Measurements from ENCODE around the gene LMF1. TPM values are rescaled to one million over a fixed set of nuclear protein-coding genes. Genes with fewer than 3 reads are reported as not detected.
"Not testable (repeated sequence)": the region's sequence is repeated elsewhere in the genome, so short reads cannot be mapped to it uniquely, and the experiment has no call there.

The LMF1 gene
- total and polyA plus RNA-seq, 5 donors from 2014 or later = 9.9 to 40.0 (median 12.4) TPM

GRCh38 chr16:867421-868385, 103.1 kb downstream of the LMF1 start:
- Histone ChIP-seq H3K9me3 (ENCODE audit: control insufficient read depth in 2 of 2, low read length in 2 of 2) (no peaks in the 10 kb centered on the region), H3K4me1 (ENCODE audit: control insufficient read depth, insufficient read depth, low read length, poor library complexity, severe bottlenecking) (no peaks in the 10 kb centered on the region), H3K27ac (ENCODE audit: insufficient read depth, low read length, poor library complexity, severe bottlenecking) (no peak overlapping the region), H3K27me3 (ENCODE audit: control insufficient read depth, insufficient read depth, low read length) (no peaks in the 10 kb centered on the region), H3K4me3 (ENCODE audit: low read depth, low read length) (no peak overlapping the region), H3K36me3 (ENCODE audit: control insufficient read depth, insufficient read depth, low read length) (peaks cover 2% of the 10 kb centered on the region)
- Mint-ChIP-seq H3K9me3 (peaks cover 0 to 8% (median 1%) of the 10 kb centered on the region in 7 donors), H3K27ac (no peak overlapping the region), H3K4me3 (no peak overlapping the region), H3K4me1 (peaks cover 0 to 2% (median 0%) of the 10 kb centered on the region in 4 donors), H3K36me3 (no peaks in the 10 kb centered on the region), H3K27me3 (no peaks in the 10 kb centered on the region)
- DNase-seq = no peak
- ATAC-seq (ENCODE audit: low read depth in 2 of 2) = no peak

DNA sequence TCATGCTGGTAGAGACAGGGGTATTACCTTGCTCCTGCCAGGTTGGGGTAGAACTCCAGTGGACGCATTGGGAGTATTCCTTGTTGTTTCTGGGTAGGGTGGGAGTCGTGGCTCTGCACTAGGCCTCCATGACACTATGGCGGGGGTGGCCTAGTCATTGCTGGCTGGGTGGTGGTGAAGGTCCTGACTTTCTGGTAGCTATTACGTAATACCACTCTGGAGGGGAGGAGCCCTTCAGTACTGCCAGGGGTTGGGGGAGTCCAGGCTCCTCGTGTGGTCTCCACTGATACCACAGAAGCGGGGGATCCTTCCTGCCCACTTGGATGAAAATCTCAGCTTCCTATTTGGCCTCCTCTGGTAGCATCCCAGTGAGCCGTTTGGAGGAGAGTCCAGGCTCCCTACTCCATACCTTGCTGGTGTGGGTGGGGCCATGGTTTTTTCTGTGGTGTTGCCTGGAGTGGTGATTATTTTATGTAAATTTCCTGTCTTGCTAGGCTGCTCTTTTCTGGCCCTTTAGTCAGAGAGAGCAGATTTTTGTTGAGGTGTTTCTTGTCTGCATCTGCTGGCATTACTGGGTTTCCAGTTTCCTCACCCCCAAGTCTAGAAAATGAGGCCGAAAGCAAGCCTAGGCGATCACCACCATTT, 104.4 kb downstream of the LMF1 start:
- Mint-ChIP-seq H3K27me3 (no peaks in the 10 kb centered on the region), H3K36me3 (no peaks in the 10 kb centered on the region), H3K4me3 (no peak overlapping the region), H3K9me3 (peaks cover 0 to 9% (median 3%) of the 10 kb centered on the region in 7 donors), H3K4me1 (peaks cover 0 to 2% (median 0%) of the 10 kb centered on the region in 4 donors), H3K27ac (peak overlapping the region in 1 of 3 donors; percentile 42)
- ATAC-seq (ENCODE audit: low read depth in 2 of 2) (no peak), DNase-seq (no peak)
- H3K4me3 ChIP-seq (ENCODE audit: low read depth, low read length) = no peak overlapping the region
- H3K9me3 ChIP-seq (ENCODE audit: control insufficient read depth in 2 of 2, low read length in 2 of 2) = peaks cover 0 to 4% of the 10 kb centered on the region in 2 experiments
- H3K27ac ChIP-seq (ENCODE audit: insufficient read depth, low read length, poor library complexity, severe bottlenecking) = no peak overlapping the region
- no peaks in the 10 kb centered on the region for H3K27me3 ChIP-seq (ENCODE audit: control insufficient read depth, insufficient read depth, low read length)
- no peaks in the 10 kb centered on the region for H3K4me1 ChIP-seq (ENCODE audit: control insufficient read depth, insufficient read depth, low read length, poor library complexity, severe bottlenecking)
- H3K36me3 ChIP-seq (ENCODE audit: control insufficient read depth, insufficient read depth, low read length) = peaks cover 2% of the 10 kb centered on the region

- Mint-ChIP-seq H3K9me3 (peaks cover 0 to 14% (median 5%) of the 10 kb centered on the region in 7 donors), H3K4me1 (peaks cover 0 to 2% (median 0%) of the 10 kb centered on the region in 4 donors)
These were observed 105.8 kb downstream of the LMF1 start for GRCh38 chr16:865026-865425.

DNA sequence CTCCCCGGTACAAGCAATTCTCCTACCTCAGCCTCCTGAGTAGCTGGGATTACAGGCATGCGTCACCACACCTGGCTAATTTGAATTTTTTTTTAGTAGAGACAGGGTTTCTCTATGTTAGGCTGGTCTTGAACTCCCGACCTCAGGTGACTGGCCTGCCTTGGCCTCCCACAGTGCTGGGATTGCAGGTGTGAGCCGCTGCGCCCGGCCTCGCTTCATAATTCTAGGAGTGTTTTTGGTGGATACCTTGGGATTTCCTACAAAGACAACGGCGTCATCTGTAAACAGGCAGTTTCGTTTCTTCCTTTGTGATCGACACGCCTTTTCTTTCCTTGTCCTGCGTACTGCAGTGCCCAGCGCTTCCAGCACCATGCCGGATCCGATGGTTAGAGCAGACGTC, 109.3 kb downstream of the LMF1 start:
- peaks cover 4% of the 10 kb centered on the region for H3K36me3 Mint-ChIP-seq
- no peak overlapping the region for H3K27ac Mint-ChIP-seq
- Histone ChIP-seq H3K27me3 (ENCODE audit: control insufficient read depth, insufficient read depth, low read length) (no peaks in the 10 kb centered on the region), H3K36me3 (ENCODE audit: control insufficient read depth, insufficient read depth, low read length) (no peaks in the 10 kb centered on the region), H3K4me3 (ENCODE audit: low read depth, low read length) (no peak overlapping the region), H3K27ac (ENCODE audit: insufficient read depth, low read length, poor library complexity, severe bottlenecking) (no peak overlapping the region), H3K4me1 (ENCODE audit: control insufficient read depth, insufficient read depth, low read length, poor library complexity, severe bottlenecking) (no peaks in the 10 kb centered on the region), H3K9me3 (ENCODE audit: control insufficient read depth in 2 of 2, low read length in 2 of 2) (peaks cover 0 to 4% of the 10 kb centered on the region in 2 experiments)
- H3K4me3 Mint-ChIP-seq = no peak overlapping the region
- H3K27me3 Mint-ChIP-seq = no peaks in the 10 kb centered on the region
- H3K4me1 Mint-ChIP-seq = peaks cover 0 to 2% (median 0%) of the 10 kb centered on the region in 4 donors
- no peak for DNase-seq
- H3K9me3 Mint-ChIP-seq = peaks cover 0 to 19% (median 5%) of the 10 kb centered on the region in 7 donors
- no peak for ATAC-seq (ENCODE audit: low read depth in 2 of 2)

More at GRCh38 chr16:865026-865425, 105.8 kb downstream of the LMF1 start:
- Histone ChIP-seq H3K9me3 (ENCODE audit: control insufficient read depth in 2 of 2, low read length in 2 of 2) (peaks cover 0 to 4% of the 10 kb centered on the region in 2 experiments), H3K27ac (ENCODE audit: insufficient read depth, low read length, poor library complexity, severe bottlenecking) (no peak overlapping the region), H3K4me3 (ENCODE audit: low read depth, low read length) (no peak overlapping the region), H3K27me3 (ENCODE audit: control insufficient read depth, insufficient read depth, low read length) (no peaks in the 10 kb centered on the region), H3K4me1 (ENCODE audit: control insufficient read depth, insufficient read depth, low read length, poor library complexity, severe bottlenecking) (no peaks in the 10 kb centered on the region), H3K36me3 (ENCODE audit: control insufficient read depth, insufficient read depth, low read length) (peaks cover 2% of the 10 kb centered on the region)
- Mint-ChIP-seq H3K27ac (no peak overlapping the region), H3K4me3 (no peak overlapping the region), H3K36me3 (peaks cover 4% of the 10 kb centered on the region), H3K27me3 (no peaks in the 10 kb centered on the region)
- no peak for ATAC-seq (ENCODE audit: low read depth in 2 of 2)
- no peak for DNase-seq

DNA sequence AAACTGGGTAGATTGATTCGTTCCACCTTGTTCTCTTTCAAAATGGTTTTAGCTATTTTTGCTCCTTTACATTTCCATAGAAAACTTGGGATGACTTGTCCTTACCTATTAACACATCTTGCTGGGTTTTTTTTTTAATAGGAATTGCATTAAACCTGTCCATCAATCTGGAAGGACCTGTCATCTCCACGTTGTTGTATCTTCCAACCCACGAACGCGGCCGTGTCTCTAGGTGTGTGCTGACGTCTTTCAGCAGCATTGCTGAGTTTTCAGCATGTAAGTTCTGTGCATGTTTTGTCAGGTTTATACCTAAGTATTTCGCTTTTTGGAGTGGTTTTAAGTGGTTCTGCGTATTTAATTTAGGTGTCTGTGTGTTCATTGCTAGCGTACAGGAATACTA, 109.9 kb downstream of the LMF1 start:
- H3K4me3 Mint-ChIP-seq = no peak overlapping the region

GRCh38 chr16:858971-859370, 111.8 kb downstream of the LMF1 start:
- not testable (repeated sequence) for ATAC-seq (ENCODE audit: low read depth in 2 of 2); H3K27ac ChIP-seq (ENCODE audit: insufficient read depth, low read length, poor library complexity, severe bottlenecking); H3K4me3 Mint-ChIP-seq; H3K9me3 ChIP-seq (ENCODE audit: control insufficient read depth in 2 of 2, low read length in 2 of 2); H3K27ac Mint-ChIP-seq; H3K36me3 ChIP-seq (ENCODE audit: control insufficient read depth, insufficient read depth, low read length); H3K27me3 Mint-ChIP-seq; H3K36me3 Mint-ChIP-seq; H3K27me3 ChIP-seq (ENCODE audit: control insufficient read depth, insufficient read depth, low read length); H3K4me1 ChIP-seq (ENCODE audit: control insufficient read depth, insufficient read depth, low read length, poor library complexity, severe bottlenecking); H3K4me1 Mint-ChIP-seq; DNase-seq; H3K4me3 ChIP-seq (ENCODE audit: low read depth, low read length)
- H3K9me3 Mint-ChIP-seq = peaks cover 0 to 16% (median 5%) of the 10 kb centered on the region in 7 donors

More for the DNA sequence above, 109.9 kb downstream of the LMF1 start:
- DNase-seq (no peak), ATAC-seq (ENCODE audit: low read depth in 2 of 2) (no peak)
- Histone ChIP-seq H3K27me3 (ENCODE audit: control insufficient read depth, insufficient read depth, low read length) (no peaks in the 10 kb centered on the region), H3K36me3 (ENCODE audit: control insufficient read depth, insufficient read depth, low read length) (no peaks in the 10 kb centered on the region), H3K9me3 (ENCODE audit: control insufficient read depth in 2 of 2, low read length in 2 of 2) (peaks cover 0 to 4% of the 10 kb centered on the region in 2 experiments), H3K4me3 (ENCODE audit: low read depth, low read length) (no peak overlapping the region), H3K27ac (ENCODE audit: insufficient read depth, low read length, poor library complexity, severe bottlenecking) (no peak overlapping the region), H3K4me1 (ENCODE audit: control insufficient read depth, insufficient read depth, low read length, poor library complexity, severe bottlenecking) (no peaks in the 10 kb centered on the region)
- no peak overlapping the region for H3K27ac Mint-ChIP-seq
- H3K27me3 Mint-ChIP-seq = no peaks in the 10 kb centered on the region
- H3K9me3 Mint-ChIP-seq = peaks cover 0 to 19% (median 5%) of the 10 kb centered on the region in 7 donors
- peaks cover 0 to 2% (median 0%) of the 10 kb centered on the region in 4 donors for H3K4me1 Mint-ChIP-seq
- H3K36me3 Mint-ChIP-seq = peaks cover 4% of the 10 kb centered on the region

- not testable (repeated sequence) for ATAC-seq (ENCODE audit: low read depth in 2 of 2); H3K27me3 Mint-ChIP-seq; H3K4me3 ChIP-seq (ENCODE audit: low read depth, low read length); H3K9me3 ChIP-seq (ENCODE audit: control insufficient read depth in 2 of 2, low read length in 2 of 2); H3K36me3 ChIP-seq (ENCODE audit: control insufficient read depth, insufficient read depth, low read length); H3K27me3 ChIP-seq (ENCODE audit: control insufficient read depth, insufficient read depth, low read length); H3K27ac Mint-ChIP-seq; H3K4me3 Mint-ChIP-seq; H3K4me1 Mint-ChIP-seq; DNase-seq; H3K36me3 Mint-ChIP-seq; H3K27ac ChIP-seq (ENCODE audit: insufficient read depth, low read length, poor library complexity, severe bottlenecking); H3K4me1 ChIP-seq (ENCODE audit: control insufficient read depth, insufficient read depth, low read length, poor library complexity, severe bottlenecking)
- H3K9me3 Mint-ChIP-seq = peaks cover 0 to 18% (median 5%) of the 10 kb centered on the region in 7 donors
These were observed 112.3 kb downstream of the LMF1 start for GRCh38 chr16:858441-858840.
